ENCODE data around the gene RAB9A. TPM values are rescaled to one million over a fixed set of nuclear protein-coding genes. Genes with fewer than 3 reads are reported as not detected.
A peak's percentile ranks its signal among the peaks of the same experiment; 100 is the strongest.

RAB9A gene
- total RNA-seq, 1 experiment from 2014 or later, result 29.5 TPM

DNA sequence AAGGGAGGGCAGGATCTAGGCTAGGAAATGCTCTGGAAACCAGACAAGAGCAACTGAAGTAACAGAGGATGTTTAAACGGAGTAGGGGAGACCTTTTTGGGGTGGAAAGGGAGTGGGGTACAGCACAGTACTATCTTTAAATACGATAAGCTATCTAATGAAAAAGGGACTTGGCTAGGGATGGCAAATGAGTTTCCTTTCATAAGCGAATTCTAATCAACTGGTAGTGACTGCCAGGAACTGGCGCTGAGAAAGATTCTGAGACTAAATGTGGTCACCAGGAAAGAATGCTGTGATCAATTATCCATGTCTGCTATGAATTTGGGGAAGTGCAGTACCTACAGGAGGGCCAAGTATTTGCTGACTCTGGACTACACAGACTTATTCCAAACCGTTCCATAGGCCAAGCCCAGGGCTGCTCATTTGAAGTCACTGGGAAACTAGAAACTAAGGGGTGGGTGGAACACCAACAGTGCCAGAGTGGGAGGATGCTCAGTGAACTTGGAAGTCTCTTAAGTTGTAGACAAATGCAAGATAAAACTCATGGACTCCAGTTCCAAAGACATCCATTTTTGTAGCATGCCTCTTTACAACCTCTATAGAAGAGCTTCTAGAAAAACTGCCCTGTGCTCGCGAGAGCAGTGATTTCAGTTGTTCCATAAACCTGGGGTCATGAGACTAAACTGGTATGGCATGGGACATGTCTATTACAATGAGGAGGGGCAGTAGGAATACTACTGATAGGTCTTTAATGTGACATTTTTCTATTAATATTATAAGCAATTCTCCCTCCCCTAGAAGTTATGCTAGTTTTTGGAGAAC, 43.5 kb downstream of the RAB9A start:
- intact Hi-C loops (cut with micrococcal nuclease), result no loop called here

GRCh38 chrX:13733506-13733905, 44.6 kb downstream of the RAB9A start:
- Histone ChIP-seq H3K9ac (ENCODE audit: low read length) (peak overlapping the region; percentile 98), H3K27me3 (ENCODE audit: low read length) (no peaks in the 10 kb centered on the region), H3K27ac (ENCODE audit: low read length) (no peak overlapping the region), H3K9me2 (replicated peaks; ENCODE audit: low read length) (no peaks in the 10 kb centered on the region), H2AFZ (ENCODE audit: low read length) (peak overlapping the region; percentile 79; the same call in 1 of the 2 replicates), H3K4me2 (ENCODE audit: low read length) (peak overlapping the region; percentile 82), H4K20me1 (ENCODE audit: low read length) (no peaks in the 10 kb centered on the region), H3F3A (ENCODE audit: low read length, unreplicated experiment) (no peaks in the 10 kb centered on the region), H3K79me2 (ENCODE audit: low read length) (peaks cover 72% of the 10 kb centered on the region), H3K9me3 (ENCODE audit: low read length) (no peaks in the 10 kb centered on the region), H3K4me1 (ENCODE audit: insufficient read depth, low read length) (peaks cover 11% of the 10 kb centered on the region), H3K4me3 (ENCODE audit: low read length) (peak overlapping the region; percentile 100), H3K36me3 (ENCODE audit: low read depth, low read length) (peaks cover 14% of the 10 kb centered on the region)
- DNase-seq, result no peak
- no TSS peak for BruUV-seq (replicated peaks)
- ChIA-PET POLR2A (ENCODE audit: unreplicated experiment) (no interaction called here), CTCF (no interaction called here)
- ATAC-seq, result no peak
- no peak for TF ChIP-seq EZH2 (IDR thresholded peaks at IDR 0.05; ENCODE audit: low read length, unreplicated experiment)
- TF ChIP-seq, protein P1, sequence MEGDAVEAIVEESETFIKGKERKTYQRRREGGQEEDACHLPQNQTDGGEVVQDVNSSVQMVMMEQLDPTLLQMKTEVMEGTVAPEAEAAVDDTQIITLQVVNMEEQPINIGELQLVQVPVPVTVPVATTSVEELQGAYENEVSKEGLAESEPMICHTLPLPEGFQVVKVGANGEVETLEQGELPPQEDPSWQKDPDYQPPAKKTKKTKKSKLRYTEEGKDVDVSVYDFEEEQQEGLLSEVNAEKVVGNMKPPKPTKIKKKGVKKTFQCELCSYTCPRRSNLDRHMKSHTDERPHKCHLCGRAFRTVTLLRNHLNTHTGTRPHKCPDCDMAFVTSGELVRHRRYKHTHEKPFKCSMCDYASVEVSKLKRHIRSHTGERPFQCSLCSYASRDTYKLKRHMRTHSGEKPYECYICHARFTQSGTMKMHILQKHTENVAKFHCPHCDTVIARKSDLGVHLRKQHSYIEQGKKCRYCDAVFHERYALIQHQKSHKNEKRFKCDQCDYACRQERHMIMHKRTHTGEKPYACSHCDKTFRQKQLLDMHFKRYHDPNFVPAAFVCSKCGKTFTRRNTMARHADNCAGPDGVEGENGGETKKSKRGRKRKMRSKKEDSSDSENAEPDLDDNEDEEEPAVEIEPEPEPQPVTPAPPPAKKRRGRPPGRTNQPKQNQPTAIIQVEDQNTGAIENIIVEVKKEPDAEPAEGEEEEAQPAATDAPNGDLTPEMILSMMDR (conservative IDR thresholded peaks at IDR 0.05; ENCODE audit: low read depth, low read length), result no peak
- TF ChIP-seq EZH2phosphoT487 (IDR thresholded peaks at IDR 0.05; ENCODE audit: borderline replicate concordance, low read length), result no peak
- intact Hi-C loops (cut with micrococcal nuclease), result no loop called here

More for the DNA sequence above, 43.5 kb downstream of the RAB9A start:
- ATAC-seq (no peak), DNase-seq (no peak)
- H3K4me3 ChIP-seq (ENCODE audit: low read length), result peak overlapping the region; percentile 100
- peaks cover 14% of the 10 kb centered on the region for H3K36me3 ChIP-seq (ENCODE audit: low read depth, low read length)
- H2AFZ ChIP-seq (ENCODE audit: low read length), result no peak overlapping the region
- TF ChIP-seq, protein P1 (conservative IDR thresholded peaks at IDR 0.05; ENCODE audit: low read depth, low read length), result no peak
- TF ChIP-seq EZH2phosphoT487 (IDR thresholded peaks at IDR 0.05; ENCODE audit: borderline replicate concordance, low read length) (no peak), EZH2 (IDR thresholded peaks at IDR 0.05; ENCODE audit: low read length, unreplicated experiment) (no peak)
- H3K4me2 ChIP-seq (ENCODE audit: low read length), result peak overlapping the region; percentile 82
- H3K9ac ChIP-seq (ENCODE audit: low read length), result peak overlapping the region; percentile 98; the same call in 1 of the 2 replicates
- no peak overlapping the region for H3K27ac ChIP-seq (ENCODE audit: low read length)
- no peaks in the 10 kb centered on the region for H3K27me3 ChIP-seq (ENCODE audit: low read length)
- H3F3A ChIP-seq (ENCODE audit: low read length, unreplicated experiment), result no peaks in the 10 kb centered on the region
- CTCF ChIA-PET, result no interaction called here
- POLR2A ChIA-PET (ENCODE audit: unreplicated experiment), result no interaction called here
- H3K9me3 ChIP-seq (ENCODE audit: low read length), result no peaks in the 10 kb centered on the region
- H3K79me2 ChIP-seq (ENCODE audit: low read length), result peaks cover 72% of the 10 kb centered on the region
- H3K9me2 ChIP-seq (replicated peaks; ENCODE audit: low read length), result no peaks in the 10 kb centered on the region
- BruUV-seq (replicated peaks), result no TSS peak
- peaks cover 11% of the 10 kb centered on the region for H3K4me1 ChIP-seq (ENCODE audit: insufficient read depth, low read length)
- no peaks in the 10 kb centered on the region for H4K20me1 ChIP-seq (ENCODE audit: low read length)

Data from PC-3 (cell line).